ENCODE measurements around the gene PCDH19. TPM values are rescaled to one million over a fixed set of nuclear protein-coding genes. Genes with fewer than 3 reads are reported as not detected.

Gene PCDH19
- total and polyA plus RNA-seq, 5 experiments from 2014 or later = not detected

GRCh38 chrX:100248885-100249493 lies 161.1 kb downstream of the PCDH19 start:
- no peaks in the 10 kb centered on the region for H3K36me3 Mint-ChIP-seq
- H3K9me3 Mint-ChIP-seq = peaks cover 0 to 17% (median 0%) of the 10 kb centered on the region in 9 donors
- H3K4me1 Mint-ChIP-seq = no peaks in the 10 kb centered on the region
- no peak overlapping the region for H3K27ac Mint-ChIP-seq
- ATAC-seq (no peak), DNase-seq (no peak)
- no peak overlapping the region for H3K4me3 Mint-ChIP-seq
- no peaks in the 10 kb centered on the region for H3K27me3 Mint-ChIP-seq
- POLR2A ChIA-PET = no interaction called here

- POLR2A ChIA-PET = no interaction called here
- Mint-ChIP-seq H3K9me3 (peaks cover 0 to 10% (median 0%) of the 10 kb centered on the region in 9 donors), H3K4me1 (no peaks in the 10 kb centered on the region), H3K36me3 (no peaks in the 10 kb centered on the region), H3K4me3 (no peak overlapping the region), H3K27ac (no peak overlapping the region), H3K27me3 (no peaks in the 10 kb centered on the region)
- DNase-seq = no peak
- ATAC-seq = no peak
Observed at GRCh38 chrX:100247826-100248225, 162.2 kb downstream of the PCDH19 start.

GRCh38 chrX:100244681-100245080 lies 165.4 kb downstream of the PCDH19 start:
- POLR2A ChIA-PET = no interaction called here
- H3K27ac Mint-ChIP-seq = no peak overlapping the region

More at GRCh38 chrX:100244681-100245080, 165.4 kb downstream of the PCDH19 start:
- DNase-seq (no peak), ATAC-seq (no peak)
- peaks cover 0 to 18% (median 3%) of the 10 kb centered on the region in 9 donors for H3K9me3 Mint-ChIP-seq
- no peaks in the 10 kb centered on the region for H3K36me3 Mint-ChIP-seq
- no peaks in the 10 kb centered on the region for H3K27me3 Mint-ChIP-seq
- H3K4me3 Mint-ChIP-seq = no peak overlapping the region
- H3K4me1 Mint-ChIP-seq = no peaks in the 10 kb centered on the region

Other genes starting within 250 kb of the PCDH19 start
- gene TNMD, start 174.7 kb upstream of the PCDH19 start, total RNA-seq = not detected
- not detected for gene TNMD, start 174.7 kb upstream of the PCDH19 start, polyA plus RNA-seq
- 1 to 10 TPM; 1.9 to 2.8 TPM for gene TSPAN6, start 226.5 kb upstream of the PCDH19 start, total RNA-seq
- gene TSPAN6, start 226.5 kb upstream of the PCDH19 start, polyA plus RNA-seq = 1 to 10 TPM; 3.2 to 5.6 (median 5.4) TPM
- not detected for gene SRPX2, start 233.9 kb upstream of the PCDH19 start, total RNA-seq
- gene SRPX2, start 233.9 kb upstream of the PCDH19 start, polyA plus RNA-seq = not detected

Measured in naive thymus-derived CD8-positive, alpha-beta T cell (primary cell).